HepG2 (cell line): ENCODE results near the gene TOLLIP. TPM values are rescaled to one million over a fixed set of nuclear protein-coding genes. Genes with fewer than 3 reads are reported as not detected.
A peak's percentile ranks its signal among the peaks of the same experiment; 100 is the strongest.

Source experiments
- HDAC1 ChIP-seq: sonication (generic); formaldehyde crosslinking; IDR thresholded peaks from 2 replicates; pipeline ENCODE4 v1.5.1; 2020; ENCODE audit warnings: mild to moderate bottlenecking, missing genetic modification reagents
- HMG20A ChIP-seq: IDR thresholded peaks from 2 replicates; pipeline ENCODE4 v1.6.1; 2016; ENCODE audit warnings: borderline replicate concordance
- KAT8 ChIP-seq: IDR thresholded peaks from 2 replicates; pipeline ENCODE4 v1.6.1; 2016; ENCODE audit warnings: missing genetic modification reagents, missing compliant biosample characterization
- NFE2L1 ChIP-seq: sonication (generic); formaldehyde crosslinking; IDR thresholded peaks from 2 replicates; pipeline ENCODE4 v1.4.0; 2020; ENCODE audit warnings: missing genetic modification reagents, mild to moderate bottlenecking, borderline replicate concordance
- RELA ChIP-seq: sonication (generic); formaldehyde crosslinking; IDR thresholded peaks from 2 replicates; pipeline ENCODE4 v1.4.0; 2020; ENCODE audit warnings: missing genetic modification reagents
- REST ChIP-seq, 2 experiments: IDR thresholded peaks; 2 replicates each; pipeline ENCODE4 v1.6.1; 2011 to 2012; ENCODE audit warnings: low read length in 2 of 2, borderline replicate concordance in 1 of 2, low read depth in 1 of 2, mild to moderate bottlenecking in 1 of 2, moderate library complexity in 1 of 2
- ZFP82 ChIP-seq: sonication (generic); formaldehyde crosslinking; IDR thresholded peaks from 2 replicates; pipeline ENCODE4 v1.5.1; 2020; ENCODE audit warnings: mild to moderate bottlenecking, missing genetic modification reagents, borderline replicate concordance
- ZNF546 ChIP-seq: sonication (generic); formaldehyde crosslinking; conservative IDR thresholded peaks from 2 replicates; pipeline ENCODE4 v1.8.1; 2023; ENCODE audit warnings: mild to moderate bottlenecking, missing genetic modification reagents
- ZNF652 ChIP-seq: IDR thresholded peaks from 2 replicates; pipeline ENCODE4 v1.6.1; 2016; ENCODE audit warnings: low read depth, borderline replicate concordance
- polyA plus RNA-seq, 8 experiments: library from polyadenylated mRNA; depleted of rRNA in 3 of 8; stranded (reverse) in 7 of 8; unstranded in 1 of 8; fragments of >200 nt; fragmentation: Illumina TruSeq in 4 of 8; extraction: Trizol in 4 of 8; gene quantifications; 2 replicates each; pipeline versions ENCODE4 v1.2.1 to v1.2.3, GENCODE V29; 2011 to 2016; ENCODE audit warnings: low read depth in 4 of 8, missing spikeins in 1 of 8, mixed read lengths in 1 of 8; ENCODE audit not compliant: insufficient read depth in 1 of 8
- total RNA-seq, 5 experiments: library from RNA; depleted of rRNA; stranded (reverse); fragments of >200 nt; fragmentation: Illumina TruSeq; extraction: Trizol; gene quantifications; 2 replicates each; pipeline ENCODE4 v1.2.3, GENCODE V29; 2016; ENCODE audit warnings: low read depth in 1 of 5
- TF ChIP-seq, protein P1 (sequence below): IDR thresholded peaks from 2 replicates; pipeline ENCODE4 v1.6.1; 2018; ENCODE audit warnings: missing genetic modification reagents
- TF ChIP-seq, protein P2 (sequence below), 2 experiments: fragments of 450-650 bp in 1 of 2; sonication (generic) in 1 of 2; formaldehyde crosslinking; IDR thresholded peaks; 2 replicates each; pipeline versions ENCODE4 v1.5.0 to v1.8.0; 2020 to 2022; ENCODE audit warnings: mild to moderate bottlenecking in 1 of 2, missing genetic modification reagents in 1 of 2
- TF ChIP-seq, protein P3 (sequence below): sonication (generic); formaldehyde crosslinking; IDR thresholded peaks from one replicate; pipeline ENCODE4 v1.5.1; 2020; ENCODE audit warnings: mild to moderate bottlenecking, missing genetic modification reagents; ENCODE audit errors: not compliant biosample characterization

Gene TOLLIP
- total and polyA plus RNA-seq, 2 of the 13 experiments (the other 11 are each of a cell fraction or from before 2014, with no cell fraction given), result 25.9 to 47.5 TPM

DNA sequence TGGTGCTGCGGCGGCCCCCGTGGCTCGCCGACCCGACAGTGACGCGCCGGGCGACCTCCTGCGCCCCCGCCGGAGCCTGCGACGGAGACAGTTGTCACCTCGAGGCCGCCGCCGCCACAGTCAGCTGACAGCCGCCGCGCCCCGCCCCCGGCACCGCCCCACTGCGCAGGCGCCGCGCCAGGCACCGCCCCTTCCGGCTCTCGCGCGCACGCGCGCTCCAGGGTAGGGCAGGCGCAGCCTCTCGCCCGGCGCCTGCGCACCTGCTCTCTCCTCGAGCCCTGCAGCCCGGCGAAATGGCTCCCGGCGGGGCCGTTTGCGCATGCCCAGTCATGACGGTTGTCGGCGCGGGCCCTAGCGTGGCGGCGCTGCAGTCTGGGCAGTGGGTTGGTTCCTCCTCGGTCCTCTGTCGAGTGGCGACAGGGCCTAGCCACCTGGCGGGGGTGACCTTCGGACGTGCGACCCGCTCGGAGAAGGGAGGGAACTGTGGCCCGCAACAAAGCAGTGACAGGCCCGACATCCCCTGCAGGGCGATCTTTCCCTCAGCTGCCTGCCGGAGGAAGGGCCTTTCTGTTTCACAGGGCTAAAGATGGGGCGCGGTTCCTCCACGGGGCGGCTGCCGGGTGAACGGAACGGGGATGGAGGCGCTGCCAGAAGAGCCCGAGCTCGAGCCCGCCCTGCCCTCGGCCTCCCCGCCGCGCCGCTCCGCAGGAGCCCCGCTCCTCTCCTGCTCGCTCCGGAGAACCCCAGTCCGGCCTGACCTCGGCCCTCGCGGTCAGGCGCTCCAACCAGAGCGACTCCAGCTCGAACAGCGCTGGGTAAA, at the start of gene TOLLIP (continued):
- TF ChIP-seq HDAC1, result no peak; the same call in 1 of the 2 replicates
- TF ChIP-seq, protein P1, sequence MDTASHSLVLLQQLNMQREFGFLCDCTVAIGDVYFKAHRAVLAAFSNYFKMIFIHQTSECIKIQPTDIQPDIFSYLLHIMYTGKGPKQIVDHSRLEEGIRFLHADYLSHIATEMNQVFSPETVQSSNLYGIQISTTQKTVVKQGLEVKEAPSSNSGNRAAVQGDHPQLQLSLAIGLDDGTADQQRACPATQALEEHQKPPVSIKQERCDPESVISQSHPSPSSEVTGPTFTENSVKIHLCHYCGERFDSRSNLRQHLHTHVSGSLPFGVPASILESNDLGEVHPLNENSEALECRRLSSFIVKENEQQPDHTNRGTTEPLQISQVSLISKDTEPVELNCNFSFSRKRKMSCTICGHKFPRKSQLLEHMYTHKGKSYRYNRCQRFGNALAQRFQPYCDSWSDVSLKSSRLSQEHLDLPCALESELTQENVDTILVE, result peak; percentile 49; the same call in 1 of the 2 replicates
- TF ChIP-seq REST (IDR thresholded peaks at IDR 0.05; ENCODE audit: borderline replicate concordance in 1 of 2, low read depth in 1 of 2, low read length in 2 of 2), result no peak
- TF ChIP-seq ZFP82 (CRISPR knock-in tag), result no peak
- TF ChIP-seq ZNF546 (CRISPR knock-in tag), result peak; percentile 84; the same call in 1 of the 2 replicates
- TF ChIP-seq, protein P2, sequence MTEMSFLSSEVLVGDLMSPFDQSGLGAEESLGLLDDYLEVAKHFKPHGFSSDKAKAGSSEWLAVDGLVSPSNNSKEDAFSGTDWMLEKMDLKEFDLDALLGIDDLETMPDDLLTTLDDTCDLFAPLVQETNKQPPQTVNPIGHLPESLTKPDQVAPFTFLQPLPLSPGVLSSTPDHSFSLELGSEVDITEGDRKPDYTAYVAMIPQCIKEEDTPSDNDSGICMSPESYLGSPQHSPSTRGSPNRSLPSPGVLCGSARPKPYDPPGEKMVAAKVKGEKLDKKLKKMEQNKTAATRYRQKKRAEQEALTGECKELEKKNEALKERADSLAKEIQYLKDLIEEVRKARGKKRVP (CRISPR knock-in tag; IDR thresholded peaks at IDR 0.05), result no peak
- peak; percentile 87; the same call in 1 of the 2 replicates for TF ChIP-seq NFE2L1 (CRISPR knock-in tag)
- TF ChIP-seq HMG20A (CRISPR knock-in tag), result no peak
- no peak; the same call in 1 of the 2 replicates for TF ChIP-seq RELA
- TF ChIP-seq KAT8 (CRISPR knock-in tag), result peak; percentile 88
- no peak for TF ChIP-seq ZNF652 (CRISPR knock-in tag)
- TF ChIP-seq, protein P3, sequence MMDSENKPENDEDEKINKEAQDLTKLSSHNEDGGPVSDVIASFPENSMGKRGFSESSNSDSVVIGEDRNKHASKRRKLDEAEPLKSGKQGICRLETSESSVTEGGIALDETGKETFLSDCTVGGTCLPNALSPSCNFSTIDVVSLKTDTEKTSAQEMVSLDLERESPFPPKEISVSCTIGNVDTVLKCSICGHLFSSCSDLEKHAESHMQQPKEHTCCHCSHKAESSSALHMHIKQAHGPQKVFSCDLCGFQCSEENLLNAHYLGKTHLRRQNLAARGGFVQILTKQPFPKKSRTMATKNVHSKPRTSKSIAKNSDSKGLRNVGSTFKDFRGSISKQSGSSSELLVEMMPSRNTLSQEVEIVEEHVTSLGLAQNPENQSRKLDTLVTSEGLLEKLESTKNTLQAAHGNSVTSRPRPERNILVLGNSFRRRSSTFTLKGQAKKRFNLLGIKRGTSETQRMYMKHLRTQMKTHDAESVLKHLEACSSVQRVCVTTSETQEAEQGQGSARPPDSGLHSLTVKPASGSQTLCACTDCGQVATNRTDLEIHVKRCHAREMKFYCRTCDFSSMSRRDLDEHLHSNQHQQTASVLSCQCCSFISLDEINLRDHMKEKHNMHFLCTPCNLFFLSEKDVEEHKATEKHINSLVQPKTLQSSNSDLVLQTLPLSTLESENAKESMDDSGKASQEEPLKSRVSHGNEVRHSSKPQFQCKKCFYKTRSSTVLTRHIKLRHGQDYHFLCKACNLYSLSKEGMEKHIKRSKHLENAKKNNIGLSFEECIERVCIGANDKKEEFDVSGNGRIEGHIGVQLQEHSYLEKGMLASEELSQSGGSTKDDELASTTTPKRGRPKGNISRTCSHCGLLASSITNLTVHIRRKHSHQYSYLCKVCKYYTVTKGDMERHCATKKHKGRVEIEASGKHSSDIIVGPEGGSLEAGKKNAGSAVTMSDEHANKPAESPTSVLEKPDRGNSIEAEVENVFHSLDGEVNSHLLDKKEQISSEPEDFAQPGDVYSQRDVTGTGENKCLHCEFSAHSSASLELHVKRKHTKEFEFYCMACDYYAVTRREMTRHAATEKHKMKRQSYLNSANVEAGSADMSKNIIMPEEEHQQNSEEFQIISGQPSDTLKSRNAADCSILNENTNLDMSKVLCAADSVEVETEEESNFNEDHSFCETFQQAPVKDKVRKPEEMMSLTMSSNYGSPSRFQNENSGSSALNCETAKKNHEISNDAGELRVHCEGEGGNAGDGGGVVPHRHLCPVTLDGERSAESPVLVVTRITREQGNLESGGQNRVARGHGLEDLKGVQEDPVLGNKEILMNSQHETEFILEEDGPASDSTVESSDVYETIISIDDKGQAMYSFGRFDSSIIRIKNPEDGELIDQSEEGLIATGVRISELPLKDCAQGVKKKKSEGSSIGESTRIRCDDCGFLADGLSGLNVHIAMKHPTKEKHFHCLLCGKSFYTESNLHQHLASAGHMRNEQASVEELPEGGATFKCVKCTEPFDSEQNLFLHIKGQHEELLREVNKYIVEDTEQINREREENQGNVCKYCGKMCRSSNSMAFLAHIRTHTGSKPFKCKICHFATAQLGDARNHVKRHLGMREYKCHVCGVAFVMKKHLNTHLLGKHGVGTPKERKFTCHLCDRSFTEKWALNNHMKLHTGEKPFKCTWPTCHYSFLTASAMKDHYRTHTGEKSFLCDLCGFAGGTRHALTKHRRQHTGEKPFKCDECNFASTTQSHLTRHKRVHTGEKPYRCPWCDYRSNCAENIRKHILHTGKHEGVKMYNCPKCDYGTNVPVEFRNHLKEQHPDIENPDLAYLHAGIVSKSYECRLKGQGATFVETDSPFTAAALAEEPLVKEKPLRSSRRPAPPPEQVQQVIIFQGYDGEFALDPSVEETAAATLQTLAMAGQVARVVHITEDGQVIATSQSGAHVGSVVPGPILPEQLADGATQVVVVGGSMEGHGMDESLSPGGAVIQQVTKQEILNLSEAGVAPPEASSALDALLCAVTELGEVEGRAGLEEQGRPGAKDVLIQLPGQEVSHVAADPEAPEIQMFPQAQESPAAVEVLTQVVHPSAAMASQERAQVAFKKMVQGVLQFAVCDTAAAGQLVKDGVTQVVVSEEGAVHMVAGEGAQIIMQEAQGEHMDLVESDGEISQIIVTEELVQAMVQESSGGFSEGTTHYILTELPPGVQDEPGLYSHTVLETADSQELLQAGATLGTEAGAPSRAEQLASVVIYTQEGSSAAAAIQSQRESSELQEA (CRISPR knock-in tag), result peak; percentile 54
